Right renal cortex interstitium (tissue), 3 donors: Measurements from ENCODE around the gene ITFG2. TPM values are rescaled to one million over a fixed set of nuclear protein-coding genes. Genes with fewer than 3 reads are reported as not detected.

Experiments
- DNase-seq, 3 donors: peaks; one replicate each; pipeline ENCODE4 v3.0.0-alpha.2; 2013; ENCODE audit warnings: low read depth in 3 of 3, low spot score in 2 of 3
- polyA plus RNA-seq, 3 donors: library from polyadenylated mRNA; unstranded; fragments of 120-200 nt; gene quantifications; one replicate each; pipeline ENCODE4 v1.2.1, GENCODE V29; 2013; ENCODE audit not compliant: insufficient read length in 3 of 3

The ITFG2 gene
- polyA plus RNA-seq, 3 donors = 58.1 to 60.4 (median 59.0) TPM

DNA sequence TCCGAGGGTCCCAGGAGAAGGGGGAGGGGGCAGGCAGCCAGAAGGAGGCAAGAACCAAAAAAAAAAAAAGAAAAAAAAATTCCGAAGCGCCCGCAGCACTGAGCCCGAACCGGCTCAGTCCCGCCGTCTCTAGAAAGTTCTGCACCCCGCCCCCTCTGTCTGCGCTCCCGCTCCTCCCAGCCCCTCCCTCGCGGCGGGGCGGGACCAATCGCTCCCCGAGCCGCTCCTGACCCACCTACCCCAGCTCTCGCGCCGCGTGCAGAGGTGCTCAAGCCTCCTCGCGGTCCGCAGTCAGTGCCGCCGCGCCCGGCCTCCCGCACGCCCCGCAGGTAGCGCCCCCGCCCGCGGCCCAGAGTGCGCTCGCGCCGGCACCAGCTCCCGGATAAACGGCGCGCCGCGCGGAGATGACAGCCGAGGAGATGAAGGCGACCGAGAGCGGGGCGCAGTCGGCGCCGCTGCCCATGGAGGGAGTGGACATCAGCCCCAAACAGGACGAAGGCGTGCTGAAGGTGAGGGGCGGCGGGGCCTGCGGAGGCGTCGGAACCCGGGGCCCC is 17.7 kb upstream of the ITFG2 start, which contains the start of gene FKBP4:
Gene FKBP4, plus strand, starts transcription at position 235 of the 554 bp plus-strand sequence. Its CDS starts 170 bp downstream, at position 405.
- peak in 2 of 3 donors; percentile 70 to 72 for DNase-seq

DNA sequence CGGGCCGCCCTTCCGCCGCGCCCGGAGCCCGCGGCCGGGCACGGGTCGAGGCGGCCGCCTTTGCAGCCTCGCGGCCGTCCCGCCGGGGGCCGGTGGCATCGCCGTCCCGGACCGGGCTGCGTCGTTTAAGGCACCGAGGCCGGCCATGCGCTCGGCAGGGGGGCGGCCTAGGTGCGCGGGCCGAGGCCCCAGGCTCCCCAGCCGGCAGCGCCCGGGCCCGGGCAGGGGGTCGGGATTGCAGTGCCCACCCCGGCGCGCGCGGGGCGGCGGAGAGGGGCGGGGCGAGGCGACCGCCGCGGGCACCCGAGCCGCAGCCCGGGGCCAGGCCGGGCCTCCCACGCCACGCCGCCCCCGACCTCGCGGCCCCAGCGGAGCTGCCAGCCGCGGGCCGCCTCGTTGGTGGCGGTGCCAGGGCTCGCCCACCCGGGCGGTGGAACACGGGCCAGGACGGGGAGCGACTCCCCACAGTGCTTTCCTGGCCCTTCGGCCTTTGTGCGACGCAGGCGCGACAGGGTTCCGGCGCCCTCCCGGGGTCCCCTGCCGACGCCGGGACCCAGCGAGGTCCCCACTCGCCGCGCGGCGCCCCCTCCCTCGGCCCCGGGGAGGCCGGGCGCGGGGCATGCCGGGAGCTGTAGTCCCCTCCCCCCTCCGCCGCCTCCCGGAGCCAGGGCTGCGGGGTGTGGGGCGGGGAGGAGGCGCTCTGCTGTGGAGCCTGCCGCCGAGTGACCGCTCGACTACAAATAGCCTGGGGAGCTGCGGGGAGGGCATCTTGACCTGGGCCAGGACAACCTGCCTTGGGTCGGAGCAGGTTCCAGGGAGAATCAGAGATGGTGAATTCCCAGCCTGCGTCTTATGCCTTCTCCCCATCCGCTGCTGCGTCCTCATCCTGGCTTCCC is 16.9 kb upstream of the ITFG2 start:
- DNase-seq = no peak

DNA sequence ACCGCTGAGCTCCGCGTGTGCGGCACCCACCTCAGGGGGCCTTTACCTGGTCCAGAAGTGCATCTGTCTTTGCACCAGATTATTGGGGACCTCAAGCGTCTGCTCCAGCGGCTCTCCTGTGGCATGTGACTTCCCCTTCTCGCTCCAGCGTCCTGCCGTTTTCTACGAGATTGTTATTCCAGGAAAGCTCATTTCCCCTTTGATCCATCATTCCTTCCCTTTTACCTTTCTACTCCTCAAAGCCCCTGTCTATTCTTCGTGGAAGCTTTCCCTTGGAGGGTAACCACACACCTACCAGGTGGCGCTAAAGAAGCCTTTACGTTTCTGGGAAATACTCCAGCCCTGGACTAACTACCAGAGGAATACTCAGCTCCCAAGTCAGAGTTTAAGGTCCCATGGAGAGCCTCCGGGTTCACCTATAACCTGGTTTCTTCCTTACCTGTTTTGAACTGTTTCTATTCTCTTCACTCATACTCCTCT is 16.2 kb upstream of the ITFG2 start:
- no peak for DNase-seq

DNA sequence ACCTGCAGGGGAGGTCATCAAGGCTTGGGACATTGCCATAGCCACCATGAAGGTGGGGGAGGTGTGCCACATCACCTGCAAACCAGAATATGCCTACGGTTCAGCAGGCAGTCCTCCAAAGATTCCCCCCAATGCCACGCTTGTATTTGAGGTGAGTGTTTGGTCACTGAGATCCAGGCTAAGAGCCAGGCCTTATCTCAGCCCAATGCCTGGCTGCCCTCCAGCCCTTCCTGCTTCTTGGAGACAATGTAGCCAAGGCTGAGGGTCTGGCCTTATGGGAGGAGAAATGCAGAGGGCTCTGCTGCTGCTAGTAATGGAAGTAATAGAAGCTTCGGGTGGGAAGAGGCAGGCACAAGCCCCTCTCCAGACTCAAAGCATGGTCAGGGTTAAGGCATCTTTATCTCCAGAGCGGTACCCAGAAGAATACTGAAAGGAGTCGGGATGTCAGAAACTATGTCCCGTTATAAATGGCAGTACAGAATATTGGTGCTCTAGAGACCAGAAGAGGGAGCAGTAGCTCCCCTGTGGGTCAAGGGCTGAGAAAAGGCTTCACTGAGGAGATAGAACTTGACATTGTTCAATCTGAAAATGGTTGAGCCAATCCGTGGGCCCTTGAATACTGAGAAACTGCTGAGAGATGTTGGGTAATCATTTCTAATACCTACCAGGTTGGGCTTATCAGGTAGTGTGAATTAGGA is 14.6 kb upstream of the ITFG2 start:
- no peak for DNase-seq

DNA sequence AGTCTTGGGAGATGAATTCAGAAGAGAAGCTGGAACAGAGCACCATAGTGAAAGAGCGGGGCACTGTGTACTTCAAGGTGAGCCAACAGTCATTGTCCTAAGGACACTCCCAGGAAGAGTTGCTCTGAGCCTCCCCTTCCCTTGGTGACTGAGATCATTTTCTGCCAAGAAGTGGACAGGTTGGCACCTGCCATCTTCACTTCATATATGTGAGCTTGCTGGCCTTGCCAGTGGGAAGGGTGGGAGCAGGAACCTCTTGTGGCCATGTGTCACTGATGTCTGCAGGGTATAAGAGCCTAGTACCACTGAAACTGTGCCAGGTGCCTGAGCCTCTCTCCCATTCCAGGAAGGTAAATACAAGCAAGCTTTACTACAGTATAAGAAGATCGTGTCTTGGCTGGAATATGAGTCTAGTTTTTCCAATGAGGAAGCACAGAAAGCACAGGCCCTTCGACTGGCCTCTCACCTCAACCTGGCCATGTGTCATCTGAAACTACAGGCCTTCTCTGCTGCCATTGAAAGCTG is 12.4 kb upstream of the ITFG2 start:
- DNase-seq = no peak

DNA sequence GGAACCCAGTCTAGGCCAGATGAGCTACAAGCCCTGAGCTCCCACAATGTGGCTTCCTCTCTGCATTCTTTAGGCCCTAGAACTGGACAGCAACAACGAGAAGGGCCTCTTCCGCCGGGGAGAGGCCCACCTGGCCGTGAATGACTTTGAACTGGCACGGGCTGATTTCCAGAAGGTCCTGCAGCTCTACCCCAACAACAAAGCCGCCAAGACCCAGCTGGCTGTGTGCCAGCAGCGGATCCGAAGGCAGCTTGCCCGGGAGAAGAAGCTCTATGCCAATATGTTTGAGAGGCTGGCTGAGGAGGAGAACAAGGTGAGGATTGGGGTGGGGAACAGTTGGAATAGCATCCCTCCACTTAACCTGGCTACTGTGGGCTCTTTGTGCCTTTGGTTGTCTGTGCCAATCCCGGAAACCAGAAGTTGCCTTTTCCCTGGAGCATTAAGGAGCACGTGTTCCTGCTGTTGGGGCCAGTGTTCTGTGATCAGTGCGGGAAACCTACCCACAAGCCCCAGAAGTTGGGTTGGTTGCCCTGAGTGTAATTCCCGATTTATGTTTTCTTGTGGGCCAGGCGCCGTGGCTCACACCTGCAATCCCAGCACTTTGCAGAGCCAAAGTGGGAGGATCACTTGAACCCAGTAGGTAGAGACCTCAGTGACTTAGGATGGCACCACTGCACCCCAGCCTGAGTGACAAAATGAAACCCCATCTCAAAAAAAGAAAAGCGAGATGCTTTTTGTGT is 11.3 kb upstream of the ITFG2 start:
- DNase-seq = no peak

DNA sequence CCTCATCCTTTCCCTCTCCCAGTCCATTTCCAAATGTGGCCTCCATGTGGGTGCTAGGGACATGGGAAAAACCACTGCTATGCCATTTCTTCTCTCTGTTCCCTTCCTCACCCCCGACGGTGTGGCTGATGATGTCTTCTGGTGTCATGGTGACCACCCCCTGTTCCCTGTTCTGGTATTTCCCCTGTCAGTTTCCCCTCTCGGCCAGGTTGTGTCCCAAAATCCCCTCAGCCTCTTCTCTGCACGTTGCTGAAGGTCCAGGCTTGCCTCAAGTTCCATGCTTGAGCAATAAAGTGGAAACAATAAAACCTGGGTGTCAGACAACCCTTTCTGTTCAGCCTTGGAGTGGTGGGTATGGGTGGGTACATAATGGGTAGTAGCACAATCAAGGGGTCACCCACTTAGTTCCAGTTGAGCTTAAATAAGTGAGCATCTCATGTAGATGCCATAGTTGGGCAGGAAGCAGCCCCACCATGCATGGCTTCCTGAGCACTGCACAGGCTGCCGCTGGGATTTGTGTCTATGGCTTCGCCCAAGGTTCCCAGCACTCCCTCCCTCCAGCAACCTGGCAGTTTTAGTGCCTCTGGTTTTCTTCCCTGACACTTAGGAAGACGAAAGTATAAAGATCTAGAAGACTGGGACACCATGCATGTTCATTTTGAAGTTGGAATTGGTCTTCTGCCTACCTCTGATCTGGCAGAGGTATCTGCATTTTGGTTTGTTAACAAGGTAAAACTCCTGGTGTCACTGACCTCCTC is 8.7 kb upstream of the ITFG2 start:
- DNase-seq = no peak

DNA sequence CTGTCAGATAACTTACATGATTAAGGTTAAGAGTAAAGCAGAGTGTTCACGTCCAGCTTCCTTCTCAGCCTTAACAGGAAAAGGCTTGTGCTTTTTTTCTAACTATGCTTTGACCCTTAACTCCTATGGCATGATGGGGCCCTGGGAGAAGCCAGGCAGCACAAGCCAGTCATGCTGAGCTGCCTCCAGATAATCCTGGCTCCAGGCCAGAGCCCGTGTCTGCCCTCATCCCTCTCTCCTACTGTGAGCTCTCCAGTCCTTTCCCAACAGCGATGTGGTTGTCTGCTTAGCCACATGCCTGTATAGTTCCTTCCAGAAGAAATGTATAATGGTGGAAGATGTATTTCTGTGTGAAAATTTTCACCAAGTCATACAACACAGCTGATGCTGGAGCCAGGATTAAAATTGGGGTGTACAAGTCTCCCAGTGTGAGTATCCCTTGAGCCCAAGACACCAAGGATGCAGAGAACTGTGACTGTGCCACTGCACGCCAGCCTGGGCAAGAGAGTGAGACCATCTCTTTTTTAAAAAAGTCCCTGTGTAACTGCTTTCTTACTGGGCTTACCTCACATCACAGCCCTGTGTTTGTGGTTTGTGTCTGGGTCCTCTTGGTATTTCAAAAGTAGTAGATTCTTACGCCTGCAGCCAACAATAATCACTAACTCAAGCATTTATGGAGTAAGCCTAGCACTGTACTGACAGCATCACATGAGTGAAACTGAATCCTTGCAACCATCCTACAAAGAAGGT is 7.9 kb upstream of the ITFG2 start:
- no peak for DNase-seq

DNA sequence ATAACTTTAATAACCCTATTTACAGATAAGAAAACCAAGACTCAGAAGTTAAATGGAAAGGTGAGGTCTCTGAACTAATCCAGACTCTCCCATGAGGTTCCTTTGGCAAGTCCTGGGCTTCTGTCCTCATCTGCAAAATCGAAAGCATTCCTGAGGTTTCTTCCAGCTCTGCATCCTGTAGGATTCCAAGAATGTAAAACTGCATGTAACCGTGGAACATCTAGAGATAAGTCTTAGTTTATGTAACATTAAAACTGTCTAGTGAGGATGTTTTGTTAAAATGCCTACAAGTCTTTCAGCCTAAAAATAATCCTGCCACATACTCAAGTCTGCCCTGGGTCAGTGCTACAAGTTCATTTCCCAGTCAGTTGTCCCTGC is 7.3 kb upstream of the ITFG2 start:
- DNase-seq = no peak

DNA sequence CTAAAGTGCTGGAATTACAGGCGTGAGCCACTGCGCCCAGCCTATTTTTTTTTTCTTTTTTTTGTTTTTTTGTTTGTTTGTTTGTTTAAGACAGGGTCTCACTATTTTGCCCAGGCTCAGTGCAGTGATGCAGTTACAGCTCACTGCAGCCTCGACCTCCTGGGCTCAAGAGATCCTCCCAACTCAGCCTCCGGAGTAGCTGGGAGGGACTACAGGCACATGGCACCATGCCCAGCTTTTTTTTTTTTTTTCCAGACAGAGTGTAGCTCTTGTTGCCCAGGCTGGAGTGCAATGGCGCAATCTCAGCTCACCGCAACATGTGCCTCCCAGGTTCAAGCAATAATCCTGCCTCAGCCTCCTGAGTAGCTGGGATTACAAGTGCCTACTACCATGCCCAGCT is 5.8 kb upstream of the ITFG2 start:
- DNase-seq = no peak

DNA sequence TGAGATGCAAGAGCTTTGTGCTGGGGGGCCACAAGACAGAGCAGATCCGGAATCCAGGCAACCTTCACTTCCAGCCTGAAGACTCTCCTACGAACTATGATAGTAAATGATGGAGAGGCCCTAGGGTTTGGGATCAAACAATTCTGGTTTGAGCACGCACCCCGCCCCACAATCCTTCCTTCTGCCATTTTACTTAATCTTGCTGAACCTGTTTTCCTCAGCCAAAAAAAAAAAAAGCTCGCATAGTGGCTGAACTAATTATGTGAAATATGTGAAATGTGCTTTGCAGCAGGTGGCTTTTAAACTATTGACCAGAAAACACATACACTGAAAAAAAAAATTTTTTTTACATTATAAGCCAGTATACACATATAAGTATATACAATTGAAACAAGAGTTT is 667 bp upstream of the ITFG2 start:
- DNase-seq = no peak

DNA sequence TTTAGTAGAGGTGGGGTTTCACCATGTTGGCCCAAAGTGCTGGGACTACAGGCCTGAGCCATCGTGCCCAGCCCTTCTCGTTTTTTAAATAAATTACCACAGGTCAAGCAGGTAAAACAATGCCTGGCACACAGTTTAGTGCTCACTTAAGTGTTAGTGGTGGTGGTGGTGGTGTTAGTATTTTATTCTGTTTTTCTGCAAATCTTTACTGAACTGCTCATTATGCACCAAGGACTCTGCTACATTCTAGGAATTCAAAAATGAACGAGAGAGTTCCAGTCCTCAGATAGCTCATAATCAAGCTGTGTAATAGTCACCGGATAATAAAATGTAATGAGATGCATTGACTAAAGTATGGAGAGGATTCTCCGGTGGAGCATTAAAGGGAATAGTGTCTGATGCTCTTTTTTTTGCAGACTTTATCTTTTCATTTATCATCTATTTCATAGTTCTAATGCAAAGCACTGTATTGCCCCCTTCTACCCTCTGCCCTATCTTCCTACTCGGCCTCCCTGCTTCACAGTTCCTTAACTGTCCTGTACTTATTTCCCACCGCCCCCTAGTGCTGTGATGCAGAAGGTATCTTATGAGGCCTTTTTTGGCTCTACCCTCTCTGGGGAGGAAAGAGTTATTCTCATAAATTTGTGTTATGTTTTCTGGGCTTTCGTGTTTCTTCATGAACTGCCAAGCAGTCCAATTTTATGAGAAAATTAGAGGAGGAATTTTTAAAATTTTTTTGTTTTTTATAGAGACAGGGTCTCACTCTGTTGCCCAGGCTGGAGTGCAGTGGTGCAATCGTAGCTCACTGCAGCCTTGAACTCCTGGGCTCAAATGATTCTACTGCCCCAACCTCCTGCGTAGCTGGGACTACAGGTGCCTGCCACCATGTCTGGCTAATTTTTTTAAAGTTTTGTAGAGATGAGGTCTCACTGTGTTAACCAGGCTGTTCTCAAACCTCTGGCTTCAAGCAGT is 1.0 kb downstream of the ITFG2 start:
- DNase-seq = no peak

DNA sequence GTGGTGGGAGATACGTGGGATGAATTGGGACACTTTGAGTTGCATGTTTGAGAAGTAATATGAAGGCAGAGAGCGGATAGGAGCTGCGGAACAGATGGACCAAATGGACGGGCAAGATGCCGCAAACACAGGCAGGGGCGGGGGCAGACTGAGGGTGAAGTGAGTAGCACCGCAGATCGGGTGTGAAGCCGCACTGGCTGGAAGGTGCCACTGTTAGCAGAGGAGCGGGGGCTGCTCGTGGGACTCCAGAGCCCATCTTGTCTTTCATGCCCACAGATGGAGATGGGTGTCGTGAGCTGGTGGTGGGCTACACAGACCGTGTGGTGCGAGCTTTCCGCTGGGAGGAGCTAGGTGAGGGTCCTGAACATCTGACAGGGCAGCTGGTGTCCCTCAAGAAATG is 7.3 kb downstream of the ITFG2 start:
- DNase-seq = no peak

DNA sequence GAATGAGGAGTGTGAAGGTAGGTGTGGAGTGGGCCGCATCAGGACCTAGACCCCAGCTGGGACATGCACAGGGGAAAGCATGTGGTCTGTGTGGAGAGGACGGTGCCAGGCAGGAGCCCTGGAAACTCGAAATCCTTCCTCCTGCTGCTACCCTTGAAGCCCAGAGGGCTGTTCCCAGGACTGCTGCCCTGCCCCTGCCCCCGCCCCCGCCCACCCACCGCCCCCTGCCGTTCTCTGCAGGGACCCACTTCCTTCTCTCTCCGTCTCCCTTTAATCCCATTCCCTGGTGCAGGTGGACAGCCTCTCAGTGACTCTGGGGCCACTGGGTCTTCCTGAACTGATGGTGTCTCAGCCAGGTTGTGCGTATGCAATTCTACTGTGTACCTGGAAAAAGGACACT is 8.0 kb downstream of the ITFG2 start:
- no peak for DNase-seq

DNA sequence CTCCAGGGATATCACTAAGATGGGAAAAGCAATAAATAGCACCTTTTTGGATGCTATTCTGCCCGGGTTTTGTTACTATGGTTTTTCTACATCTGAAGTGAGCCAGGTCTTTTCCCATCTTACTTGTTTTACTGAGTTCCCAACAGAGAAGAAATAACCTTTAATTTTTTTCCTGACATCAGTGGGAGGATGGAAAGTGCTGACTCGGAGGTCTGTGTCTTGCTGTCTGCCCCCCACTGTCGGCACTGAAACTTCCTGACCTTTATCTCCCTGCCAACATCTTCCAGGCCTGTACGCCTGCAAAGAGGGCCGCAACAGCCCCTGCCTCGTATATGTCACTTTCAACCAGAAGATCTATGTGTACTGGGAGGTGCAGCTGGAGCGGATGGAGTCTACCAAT is 11.0 kb downstream of the ITFG2 start:
- DNase-seq = no peak

DNA sequence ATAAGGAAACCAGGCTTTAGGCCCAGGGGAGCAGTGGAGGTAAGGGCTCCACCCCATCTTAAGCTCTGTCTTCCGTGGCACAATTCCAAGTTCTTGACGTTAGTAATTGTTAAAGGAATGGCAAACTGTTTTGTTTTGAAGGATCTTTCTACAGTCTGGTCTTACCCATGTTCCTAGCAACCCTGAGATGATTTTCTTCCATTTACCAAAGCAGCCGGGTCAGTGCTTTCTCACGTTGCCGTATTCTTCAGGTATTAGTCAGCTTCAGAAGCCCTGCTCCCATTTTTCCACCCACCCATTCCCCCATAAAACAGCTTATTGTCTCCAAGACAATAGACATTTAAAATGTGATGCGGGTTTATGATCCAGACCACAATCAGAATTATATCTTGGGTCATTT is 12.1 kb downstream of the ITFG2 start:
- DNase-seq = no peak

DNA sequence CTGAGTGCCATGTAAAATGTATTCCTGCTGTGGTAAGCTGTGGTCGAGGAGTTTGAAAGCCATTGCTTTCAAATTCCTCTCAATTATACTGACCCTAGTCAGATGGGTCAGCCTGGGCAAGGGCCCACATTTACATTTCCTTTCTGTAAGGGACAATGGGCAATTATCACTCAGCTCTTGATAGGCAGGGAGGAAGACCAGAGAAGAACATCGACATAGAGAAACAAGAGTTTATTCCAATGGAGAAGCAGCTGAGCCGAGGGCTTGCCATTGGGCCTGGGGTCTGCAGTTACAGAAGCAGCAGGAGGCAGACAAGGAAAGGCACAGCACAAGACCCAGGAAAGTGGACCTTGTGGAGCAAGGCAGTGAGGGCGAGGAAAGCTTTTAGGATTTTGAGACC is 12.7 kb downstream of the ITFG2 start:
- DNase-seq = no peak

DNA sequence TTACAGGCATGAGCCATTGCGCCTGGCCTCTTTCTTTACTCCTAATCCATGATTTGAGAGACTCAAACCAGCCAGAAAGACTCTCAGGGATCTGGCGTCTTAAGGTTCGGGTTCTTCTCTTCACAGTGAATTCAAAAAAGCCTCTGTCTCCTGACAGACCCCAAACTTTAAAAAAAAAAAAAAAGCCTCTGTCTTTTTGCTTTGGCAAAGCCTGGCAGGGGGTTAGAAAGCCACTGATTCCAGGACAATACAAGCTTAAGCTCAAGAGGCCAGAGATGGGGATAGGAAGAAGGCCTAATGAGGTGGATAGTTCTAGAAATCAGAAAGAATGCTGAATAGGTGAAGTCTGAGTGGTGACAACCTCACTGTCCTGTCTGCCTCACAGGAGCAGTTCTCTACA is 13.6 kb downstream of the ITFG2 start:
- no peak for DNase-seq
